ENCODE results near the gene AKNAD1.

Gene AKNAD1

DNA sequence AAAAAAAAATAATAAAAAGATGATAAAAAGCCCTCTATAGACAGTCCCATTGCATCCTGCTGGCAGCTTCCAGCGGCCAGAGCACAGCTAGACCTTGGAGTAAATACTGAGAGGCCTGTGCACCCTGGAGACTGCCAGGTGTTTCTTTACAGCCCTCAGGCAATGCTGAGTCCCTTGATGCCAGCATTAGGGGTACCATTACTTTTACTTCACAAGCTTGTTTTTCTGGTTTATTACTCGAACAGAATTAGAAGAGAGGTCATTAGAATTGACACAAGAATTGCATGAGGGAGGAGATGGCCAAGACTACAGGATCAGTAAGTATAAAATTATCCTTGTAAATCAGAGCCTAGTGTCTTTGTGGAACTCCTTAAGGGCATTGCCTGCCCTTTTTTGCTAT lies 43.6 kb downstream of the AKNAD1 start:
- no peak overlapping the region for H3K4me3 ChIP-seq
- DNase-seq (ENCODE audit: low spot score), result no peak
- H3K27ac ChIP-seq, result no peak overlapping the region
- TF ChIP-seq, protein P1, sequence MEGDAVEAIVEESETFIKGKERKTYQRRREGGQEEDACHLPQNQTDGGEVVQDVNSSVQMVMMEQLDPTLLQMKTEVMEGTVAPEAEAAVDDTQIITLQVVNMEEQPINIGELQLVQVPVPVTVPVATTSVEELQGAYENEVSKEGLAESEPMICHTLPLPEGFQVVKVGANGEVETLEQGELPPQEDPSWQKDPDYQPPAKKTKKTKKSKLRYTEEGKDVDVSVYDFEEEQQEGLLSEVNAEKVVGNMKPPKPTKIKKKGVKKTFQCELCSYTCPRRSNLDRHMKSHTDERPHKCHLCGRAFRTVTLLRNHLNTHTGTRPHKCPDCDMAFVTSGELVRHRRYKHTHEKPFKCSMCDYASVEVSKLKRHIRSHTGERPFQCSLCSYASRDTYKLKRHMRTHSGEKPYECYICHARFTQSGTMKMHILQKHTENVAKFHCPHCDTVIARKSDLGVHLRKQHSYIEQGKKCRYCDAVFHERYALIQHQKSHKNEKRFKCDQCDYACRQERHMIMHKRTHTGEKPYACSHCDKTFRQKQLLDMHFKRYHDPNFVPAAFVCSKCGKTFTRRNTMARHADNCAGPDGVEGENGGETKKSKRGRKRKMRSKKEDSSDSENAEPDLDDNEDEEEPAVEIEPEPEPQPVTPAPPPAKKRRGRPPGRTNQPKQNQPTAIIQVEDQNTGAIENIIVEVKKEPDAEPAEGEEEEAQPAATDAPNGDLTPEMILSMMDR (IDR thresholded peaks at IDR 0.05), result no peak

DNA sequence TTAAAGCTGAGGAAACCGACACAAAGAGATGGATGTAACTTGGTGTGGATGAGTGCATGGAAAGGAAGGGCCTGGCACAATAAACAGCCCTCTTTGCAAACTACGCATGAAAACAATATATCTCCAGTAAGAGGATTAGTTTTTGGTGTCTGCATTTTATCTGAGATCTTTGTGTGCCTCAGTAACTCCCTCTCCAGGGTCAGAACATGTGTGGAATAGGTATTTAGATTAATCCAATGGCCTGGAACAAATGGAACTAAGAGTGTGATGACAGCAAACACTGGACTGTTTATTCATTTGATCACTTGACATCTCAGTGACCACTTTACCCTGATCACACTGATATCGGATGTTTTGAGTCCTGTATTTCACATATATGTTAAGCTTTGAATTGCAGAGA lies 45.3 kb downstream of the AKNAD1 start:
- Histone ChIP-seq H3K4me3 (no peak overlapping the region), H3K27ac (no peak overlapping the region)
- TF ChIP-seq, protein P1 (IDR thresholded peaks at IDR 0.05), result no peak
- no peak for DNase-seq (ENCODE audit: low spot score)

DNA sequence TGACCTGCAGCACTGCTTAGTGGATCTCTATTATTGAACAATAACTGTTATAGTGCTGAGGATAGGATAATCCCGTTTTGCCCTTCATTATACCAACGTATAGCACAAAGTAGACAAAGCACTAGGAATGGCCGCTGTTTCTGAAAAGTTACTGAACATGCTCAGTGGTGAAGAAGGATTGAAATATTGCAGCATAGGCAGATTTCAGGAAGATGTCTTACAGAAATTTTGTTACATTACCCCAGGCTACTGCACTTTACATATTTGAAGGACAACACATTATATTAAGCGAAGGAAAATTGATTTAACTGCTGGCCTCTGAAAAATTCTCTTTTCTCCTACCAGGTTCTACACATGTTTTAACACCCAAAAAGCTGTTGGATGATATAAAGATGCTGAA lies 48.5 kb downstream of the AKNAD1 start:
- TF ChIP-seq, protein P1 (IDR thresholded peaks at IDR 0.05), result no peak
- no peak for DNase-seq (ENCODE audit: low spot score)
- Histone ChIP-seq H3K27ac (no peak overlapping the region), H3K4me3 (no peak overlapping the region)

DNA sequence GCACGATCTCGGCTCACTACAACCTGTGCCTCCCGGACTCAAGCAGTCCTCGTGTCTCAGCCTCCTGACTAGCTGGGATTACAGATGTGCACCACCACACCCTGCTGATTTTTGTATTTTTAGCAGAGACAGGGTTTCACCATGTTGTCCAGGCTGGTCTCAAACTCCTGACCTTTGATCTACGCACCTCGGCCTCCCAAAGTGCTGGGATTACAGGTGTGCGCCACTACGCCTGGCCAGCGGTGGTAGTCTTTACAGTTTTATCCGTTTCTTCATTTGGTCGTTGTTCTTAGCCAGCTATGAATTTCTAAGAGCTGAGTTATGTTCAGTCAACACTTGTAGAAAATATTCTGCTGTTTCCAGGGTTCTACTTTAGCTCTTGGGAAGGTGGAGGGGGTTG lies 53.3 kb downstream of the AKNAD1 start:
- DNase-seq (ENCODE audit: low spot score), result no peak
- Histone ChIP-seq H3K4me3 (no peak overlapping the region), H3K27ac (no peak overlapping the region)
- TF ChIP-seq, protein P1 (IDR thresholded peaks at IDR 0.05), result no peak

DNA sequence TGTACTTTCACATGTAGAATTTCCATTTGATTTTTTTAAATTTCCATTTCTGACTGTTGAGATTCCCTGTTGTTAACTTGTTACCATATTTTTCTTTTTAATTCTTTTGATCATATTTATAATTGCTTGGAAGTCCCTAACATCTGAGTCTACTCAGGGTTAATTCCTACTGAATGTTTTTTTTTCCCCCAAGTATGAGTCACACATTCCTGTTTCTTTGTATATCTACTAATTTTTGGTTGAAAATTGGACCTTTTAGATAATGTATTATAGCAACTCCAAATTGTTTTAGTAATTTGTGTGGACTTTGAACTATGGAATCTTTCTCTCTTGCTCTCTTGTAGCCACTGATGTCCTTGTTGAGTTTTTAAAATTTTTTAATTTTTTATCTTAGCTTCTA lies 55.8 kb downstream of the AKNAD1 start:
- DNase-seq (ENCODE audit: low spot score), result no peak
- TF ChIP-seq, protein P1 (IDR thresholded peaks at IDR 0.05), result no peak
- no peak overlapping the region for H3K27ac ChIP-seq
- H3K4me3 ChIP-seq, result no peak overlapping the region

DNA sequence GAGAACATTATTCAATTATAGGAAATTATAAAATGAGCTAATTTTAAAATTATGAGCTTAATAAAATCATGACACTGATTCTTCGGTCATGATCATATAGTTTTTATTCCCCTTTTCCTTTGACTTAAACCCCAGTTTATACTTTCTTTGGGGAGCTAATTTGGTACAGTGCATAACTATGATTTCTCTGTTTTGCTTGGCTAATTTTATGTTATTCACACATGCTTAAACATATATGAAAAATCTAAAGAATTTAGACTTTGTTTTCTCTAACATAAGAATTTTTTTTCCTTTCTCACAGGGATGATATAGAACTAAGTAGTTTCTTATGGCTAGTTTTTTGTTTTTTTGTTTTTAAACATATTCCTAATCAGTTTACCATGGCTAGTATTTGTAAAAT lies 57.9 kb downstream of the AKNAD1 start:
- TF ChIP-seq, protein P1 (IDR thresholded peaks at IDR 0.05), result no peak
- H3K4me3 ChIP-seq, result no peak overlapping the region
- H3K27ac ChIP-seq, result no peak overlapping the region
- DNase-seq (ENCODE audit: low spot score), result no peak

DNA sequence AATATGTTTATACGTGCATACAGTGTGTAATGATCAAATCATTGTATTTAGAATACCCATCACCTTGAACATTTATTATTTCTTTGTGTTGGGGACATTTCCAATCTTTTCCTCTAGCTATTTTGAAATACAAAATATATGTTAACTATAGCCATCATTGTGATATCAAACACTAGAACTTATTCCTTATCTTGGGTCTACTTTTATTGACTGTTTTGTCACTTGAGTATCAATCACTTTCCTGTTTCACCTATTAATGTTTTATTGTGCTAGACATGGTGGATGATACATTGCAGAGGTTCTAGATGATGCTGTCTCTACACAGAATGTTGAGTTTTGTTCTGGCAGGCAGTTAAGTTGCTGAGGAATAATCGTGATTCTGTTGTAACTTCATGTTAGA lies 64.5 kb downstream of the AKNAD1 start:
- no peak overlapping the region for H3K27ac ChIP-seq
- no peak for DNase-seq (ENCODE audit: low spot score)
- TF ChIP-seq, protein P1 (IDR thresholded peaks at IDR 0.05), result no peak
- no peak overlapping the region for H3K4me3 ChIP-seq

Data from coronary artery (tissue), 2 donors.